ENCODE measurements around the gene NOS1. TPM values are rescaled to one million over a fixed set of nuclear protein-coding genes. Genes with fewer than 3 reads are reported as not detected.

Gene NOS1
- total RNA-seq, 1 experiment from 2014 or later: 2.3 TPM

DNA sequence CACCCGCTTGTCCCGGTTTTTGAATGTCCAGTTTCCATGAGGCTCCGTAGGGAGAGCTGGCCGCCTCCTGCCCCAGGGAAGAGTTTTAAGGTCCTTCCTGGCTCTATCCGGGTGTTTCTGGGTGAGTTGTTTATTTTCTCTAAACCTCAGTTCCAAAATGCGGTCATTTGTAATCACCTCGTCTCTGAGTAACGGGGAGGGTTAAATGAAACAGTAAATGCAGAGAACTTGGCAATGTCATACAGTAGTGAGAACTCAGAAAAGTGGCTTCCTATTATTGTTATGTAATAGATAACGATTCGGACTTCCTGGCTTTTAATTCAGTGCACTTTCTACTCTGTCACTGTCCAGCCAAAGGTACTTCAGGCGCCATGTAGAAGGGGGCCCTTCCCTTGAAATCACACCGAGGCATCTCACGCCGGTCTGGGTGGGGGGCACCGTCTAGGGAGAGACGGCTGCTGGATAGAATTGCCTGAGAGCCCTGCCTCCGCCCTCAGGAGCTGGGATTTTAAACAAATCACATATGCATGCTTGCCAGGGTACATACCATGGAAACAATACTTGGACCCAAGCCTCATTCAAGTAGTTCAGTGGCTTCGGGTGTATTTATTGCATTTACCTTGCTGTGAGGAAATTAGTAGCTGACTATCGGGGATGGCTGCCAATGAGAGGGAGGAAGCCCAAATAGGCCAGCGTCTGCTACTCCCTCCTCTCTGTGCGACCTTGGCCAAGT is 26.4 kb downstream of the NOS1 start:
- no peak overlapping the region for H4K8ac ChIP-seq (replicated peaks; ENCODE audit: insufficient read length, low read depth, low read length)
- no peak overlapping the region for H3T11ph ChIP-seq (ENCODE audit: low read length)
- no peak overlapping the region for H4K5ac ChIP-seq (ENCODE audit: insufficient read length, low read depth, low read length)
- peaks cover 11 to 27% of the 10 kb centered on the region in 2 experiments for H3K4me1 Mint-ChIP-seq
- H2BK120ac ChIP-seq (ENCODE audit: low read depth, low read length, poor library complexity, severe bottlenecking): no peak overlapping the region
- H3K23me2 ChIP-seq (ENCODE audit: insufficient read length, low read depth, low read length, poor library complexity, severe bottlenecking): no peaks in the 10 kb centered on the region
- H3K27me3 ChIP-seq (ENCODE audit: insufficient read depth, low read length): no peaks in the 10 kb centered on the region
- no peak overlapping the region for H2BK15ac ChIP-seq (ENCODE audit: low read depth, low read length)
- no peak overlapping the region for H3K9ac ChIP-seq (ENCODE audit: extremely low read depth, insufficient read length, low read length)
- H3K18ac ChIP-seq (ENCODE audit: insufficient read length, low read depth, low read length): no peak overlapping the region
- H3K9me3 ChIP-seq (ENCODE audit: control insufficient read depth, low read depth, low read length): no peaks in the 10 kb centered on the region
- H3K23ac ChIP-seq (ENCODE audit: insufficient read length, low read depth, low read length): no peak overlapping the region
- no peaks in the 10 kb centered on the region for H3K36me3 Mint-ChIP-seq (ENCODE audit: insufficient read depth in 1 of 3, low read depth in 3 of 3)
- peak overlapping the region in 1 of 3 experiments; percentile 34; a peak in 1 of 7 replicates for H3K27ac Mint-ChIP-seq
- H3K79me1 ChIP-seq (ENCODE audit: insufficient read depth, low read depth, low read length, poor library complexity, severe bottlenecking): no peaks in the 10 kb centered on the region
- H4K91ac ChIP-seq (ENCODE audit: insufficient read length, low read depth, low read length): no peak overlapping the region
- no peak for DNase-seq
- H2BK20ac ChIP-seq (ENCODE audit: low read depth, low read length, poor library complexity, severe bottlenecking): no peak overlapping the region
- no peaks in the 10 kb centered on the region for H3K79me2 ChIP-seq (ENCODE audit: insufficient read depth, low read length)
- H2BK12ac ChIP-seq (ENCODE audit: insufficient read length, low read depth, low read length): no peak overlapping the region
- H3K4ac ChIP-seq (ENCODE audit: low read depth, low read length): no peak overlapping the region
- H3K9me3 Mint-ChIP-seq: no peaks in the 10 kb centered on the region
- H3K4me2 ChIP-seq (ENCODE audit: insufficient read depth, insufficient read length, low read length): no peak overlapping the region
- no peak overlapping the region for H3K56ac ChIP-seq (ENCODE audit: insufficient read length, low read depth, low read length)
- no peak overlapping the region for H3K27ac ChIP-seq (ENCODE audit: insufficient read length, low read depth, low read length)
- no peak overlapping the region for H3K14ac ChIP-seq (ENCODE audit: insufficient read depth, low read length)
- no peak overlapping the region for H3K4me3 Mint-ChIP-seq
- H2BK5ac ChIP-seq (ENCODE audit: insufficient read length, low read length): no peak overlapping the region
- no peaks in the 10 kb centered on the region for H4K20me1 ChIP-seq (ENCODE audit: control insufficient read depth, insufficient read depth, insufficient read length)
- H3K27me3 Mint-ChIP-seq (ENCODE audit: low read depth): peaks cover 1% of the 10 kb centered on the region; the same call in 1 of the 2 replicates
- WGBS (ENCODE audit: extremely low coverage, insufficient read length, low lambda C conversion rate): no CpG with 5 or more reads among the region's 21 CpGs
- H2AFZ ChIP-seq (ENCODE audit: low read length): no peak overlapping the region
- TF ChIP-seq, protein P1, sequence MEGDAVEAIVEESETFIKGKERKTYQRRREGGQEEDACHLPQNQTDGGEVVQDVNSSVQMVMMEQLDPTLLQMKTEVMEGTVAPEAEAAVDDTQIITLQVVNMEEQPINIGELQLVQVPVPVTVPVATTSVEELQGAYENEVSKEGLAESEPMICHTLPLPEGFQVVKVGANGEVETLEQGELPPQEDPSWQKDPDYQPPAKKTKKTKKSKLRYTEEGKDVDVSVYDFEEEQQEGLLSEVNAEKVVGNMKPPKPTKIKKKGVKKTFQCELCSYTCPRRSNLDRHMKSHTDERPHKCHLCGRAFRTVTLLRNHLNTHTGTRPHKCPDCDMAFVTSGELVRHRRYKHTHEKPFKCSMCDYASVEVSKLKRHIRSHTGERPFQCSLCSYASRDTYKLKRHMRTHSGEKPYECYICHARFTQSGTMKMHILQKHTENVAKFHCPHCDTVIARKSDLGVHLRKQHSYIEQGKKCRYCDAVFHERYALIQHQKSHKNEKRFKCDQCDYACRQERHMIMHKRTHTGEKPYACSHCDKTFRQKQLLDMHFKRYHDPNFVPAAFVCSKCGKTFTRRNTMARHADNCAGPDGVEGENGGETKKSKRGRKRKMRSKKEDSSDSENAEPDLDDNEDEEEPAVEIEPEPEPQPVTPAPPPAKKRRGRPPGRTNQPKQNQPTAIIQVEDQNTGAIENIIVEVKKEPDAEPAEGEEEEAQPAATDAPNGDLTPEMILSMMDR (conservative IDR thresholded peaks at IDR 0.05): no peak
- H2AK5ac ChIP-seq (ENCODE audit: insufficient read length, low read length): no peak overlapping the region
- no peaks in the 10 kb centered on the region; the same call in 1 of the 2 replicates for H3K4me1 ChIP-seq (ENCODE audit: insufficient read depth, low read length)
